HG03280 (cell line): ENCODE measurements around the gene ZFAND2B.
A peak's percentile ranks its signal among the peaks of the same experiment; 100 is the strongest.

Experiments
- ATAC-seq: cut with Tn5 transposase; IDR thresholded peaks from one replicate; pipeline ENCODE4 v1.9.1; 2021; ENCODE audit warnings: mild to moderate bottlenecking, moderate library complexity; ENCODE audit not compliant: unreplicated experiment

The ZFAND2B gene

GRCh38 chr2:219204425-219205164 is 2.0 kb upstream of the ZFAND2B start:
- ATAC-seq = no peak

GRCh38 chr2:219205165-219205538 is 1.4 kb upstream of the ZFAND2B start:
- no peak for ATAC-seq

- ATAC-seq = no peak
Observed at GRCh38 chr2:219205981-219206327, 628 bp upstream of the ZFAND2B start.

- no peak for ATAC-seq
Observed at GRCh38 chr2:219207134-219207883, 727 bp downstream of the ZFAND2B start.

- ATAC-seq = no peak
Observed at GRCh38 chr2:219207884-219208740, 1.5 kb downstream of the ZFAND2B start.

- no peak for ATAC-seq
Observed at GRCh38 chr2:219209236-219210195, 2.9 kb downstream of the ZFAND2B start.

GRCh38 chr2:219210196-219210885 is 3.8 kb downstream of the ZFAND2B start:
- no peak for ATAC-seq

GRCh38 chr2:219210886-219211362 is 4.3 kb downstream of the ZFAND2B start:
- ATAC-seq = no peak

- ATAC-seq = no peak
Observed at GRCh38 chr2:219213026-219213415, 6.4 kb downstream of the ZFAND2B start.

GRCh38 chr2:219213486-219214071 is 7.0 kb downstream of the ZFAND2B start:
- no peak for ATAC-seq

GRCh38 chr2:219214141-219214540 is 7.6 kb downstream of the ZFAND2B start:
- no peak for ATAC-seq

- no peak for ATAC-seq
Observed at GRCh38 chr2:219214786-219215185, 8.2 kb downstream of the ZFAND2B start.

- ATAC-seq = no peak
Observed at GRCh38 chr2:219215871-219216534, 9.4 kb downstream of the ZFAND2B start.

- no peak for ATAC-seq
Observed at GRCh38 chr2:219216535-219216915, 9.9 kb downstream of the ZFAND2B start.

GRCh38 chr2:219218217-219218731 is 11.7 kb downstream of the ZFAND2B start:
- peak; percentile 15 for ATAC-seq

GRCh38 chr2:219218732-219219701 is 12.4 kb downstream of the ZFAND2B start, which contains the start of gene ABCB6:
ABCB6 (minus strand) TSS chr2:219218958; CDS start chr2:219218673, 285 bp downstream.
- ATAC-seq = peak; percentile 83

- no peak for ATAC-seq
Observed at GRCh38 chr2:219219784-219220532, 13.4 kb downstream of the ZFAND2B start.
